Measurements from ENCODE around the gene PARD3B.

- no peak for TF ChIP-seq POLR2A (IDR thresholded peaks at IDR 0.05)
- TF ChIP-seq CTCF (IDR thresholded peaks at IDR 0.05), result no peak
- no peak for TF ChIP-seq EP300 (IDR thresholded peaks at IDR 0.05)
- no peak for TF ChIP-seq POLR2AphosphoS5 (IDR thresholded peaks at IDR 0.05)
Observed at GRCh38 chr2:205014201-205014600, 468.9 kb downstream of the PARD3B start.

Measured in sigmoid colon (tissue), 4 donors.